GM19023 (cell line): ENCODE data around the gene GRIK3.

Source experiments
- ATAC-seq: cut with Tn5 transposase; IDR thresholded peaks from one replicate; pipeline ENCODE4 v1.9.1; 2021; ENCODE audit warnings: mild to moderate bottlenecking, moderate library complexity; ENCODE audit not compliant: unreplicated experiment

Gene GRIK3

DNA sequence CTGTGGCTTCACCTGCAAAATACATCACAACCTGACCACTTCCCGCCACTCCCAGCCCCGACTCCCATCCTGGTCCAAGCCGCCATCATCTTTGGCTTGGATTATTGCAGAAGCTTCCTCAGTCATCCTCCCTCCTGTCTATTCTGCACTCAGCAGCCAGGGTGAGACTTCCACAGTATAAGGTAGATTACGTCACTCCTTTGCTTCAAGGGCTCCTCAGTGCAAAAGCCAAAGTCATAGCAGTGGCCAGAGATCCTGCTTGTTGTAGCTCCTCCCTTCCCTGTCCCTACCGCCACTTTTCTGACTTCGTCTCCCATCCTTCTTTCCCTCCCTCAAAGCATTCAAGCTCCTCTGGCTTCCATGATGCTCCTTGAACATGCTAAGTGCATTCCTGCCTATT is 152.8 kb downstream of the GRIK3 start:
- no peak for ATAC-seq

GRCh38 chr1:36881068-36881405 is 153.3 kb downstream of the GRIK3 start:
- ATAC-seq: no peak

GRCh38 chr1:36880155-36881067 is 153.9 kb downstream of the GRIK3 start:
- ATAC-seq: no peak

DNA sequence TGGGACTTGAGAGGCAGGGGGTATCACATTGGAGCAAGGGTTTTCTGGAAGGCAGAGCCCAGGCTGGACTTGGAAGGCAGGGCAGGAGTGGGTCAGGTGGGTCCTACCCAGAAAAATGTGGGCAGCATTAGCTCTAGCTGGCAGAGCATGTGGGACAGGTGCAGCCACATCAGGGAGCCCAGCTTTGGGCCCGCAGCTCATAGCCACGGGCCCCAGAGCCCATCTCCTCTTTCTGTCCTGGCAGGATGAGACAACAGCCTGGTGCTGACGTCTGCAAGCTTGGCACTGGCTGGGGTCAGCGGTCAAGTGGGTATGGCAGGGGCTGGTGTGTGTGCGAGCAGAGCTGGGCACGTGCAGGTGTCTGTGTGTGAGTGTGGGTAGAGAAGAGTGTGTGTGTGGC is 154.7 kb downstream of the GRIK3 start:
- no peak for ATAC-seq

- no peak for ATAC-seq
Measured at GRCh38 chr1:36876990-36877389, 157.3 kb downstream of the GRIK3 start.

DNA sequence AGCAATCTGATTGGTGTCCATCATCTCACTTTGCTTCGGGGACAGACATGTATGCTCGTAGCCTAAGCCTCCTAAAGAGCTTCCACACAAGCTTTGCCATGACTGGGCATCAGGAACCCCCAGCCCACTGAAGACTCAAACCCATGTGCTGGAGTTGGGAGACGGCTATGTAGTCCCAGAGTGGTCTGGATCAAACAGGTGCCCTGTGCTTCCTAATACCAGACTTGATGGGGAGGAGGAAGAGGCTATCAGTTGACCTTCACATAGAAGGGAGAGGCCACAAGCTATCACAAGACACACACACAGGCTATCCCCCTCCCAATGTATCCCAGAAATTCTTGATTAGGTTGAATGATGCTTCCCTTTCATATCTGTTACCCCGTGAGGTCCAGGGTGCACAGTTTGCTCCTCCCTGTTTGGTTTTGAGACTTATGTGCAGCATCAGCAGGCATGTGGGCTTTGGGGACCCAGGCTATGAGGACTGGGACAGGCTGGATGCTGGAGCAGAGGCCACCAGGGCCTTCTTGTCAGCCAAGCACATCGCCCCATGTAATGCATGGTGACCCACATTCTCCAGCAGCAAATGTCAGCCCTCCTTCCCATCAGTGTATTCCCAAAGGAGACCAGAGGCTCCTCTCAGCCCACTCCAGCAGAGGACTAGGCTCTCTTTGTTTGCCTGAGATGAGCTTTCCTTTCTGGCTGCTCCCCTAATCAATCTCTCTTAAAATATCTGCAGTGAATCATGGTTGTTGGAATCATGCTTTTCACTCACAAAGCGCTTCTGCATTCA is 159.8 kb downstream of the GRIK3 start:
- ATAC-seq: no peak

DNA sequence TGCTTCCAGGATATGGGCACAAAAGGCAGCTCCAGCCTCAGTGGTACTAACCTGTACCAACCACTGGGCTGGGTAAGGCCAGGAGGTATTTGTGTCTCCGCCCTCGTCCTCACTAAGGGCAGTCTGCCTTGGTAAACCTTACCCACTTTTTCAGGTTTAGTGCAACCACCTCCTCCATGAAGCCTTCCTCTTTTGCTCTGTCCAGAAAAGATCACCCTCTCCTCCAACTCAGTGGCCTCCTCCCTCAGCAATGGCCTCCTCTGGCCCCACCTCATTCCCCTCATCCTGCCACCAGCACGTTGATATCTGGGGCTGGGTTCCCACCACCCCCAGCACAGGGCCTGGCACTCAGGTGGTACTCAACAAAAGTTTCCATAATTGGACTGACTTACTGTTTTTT is 161.5 kb downstream of the GRIK3 start:
- ATAC-seq: no peak

DNA sequence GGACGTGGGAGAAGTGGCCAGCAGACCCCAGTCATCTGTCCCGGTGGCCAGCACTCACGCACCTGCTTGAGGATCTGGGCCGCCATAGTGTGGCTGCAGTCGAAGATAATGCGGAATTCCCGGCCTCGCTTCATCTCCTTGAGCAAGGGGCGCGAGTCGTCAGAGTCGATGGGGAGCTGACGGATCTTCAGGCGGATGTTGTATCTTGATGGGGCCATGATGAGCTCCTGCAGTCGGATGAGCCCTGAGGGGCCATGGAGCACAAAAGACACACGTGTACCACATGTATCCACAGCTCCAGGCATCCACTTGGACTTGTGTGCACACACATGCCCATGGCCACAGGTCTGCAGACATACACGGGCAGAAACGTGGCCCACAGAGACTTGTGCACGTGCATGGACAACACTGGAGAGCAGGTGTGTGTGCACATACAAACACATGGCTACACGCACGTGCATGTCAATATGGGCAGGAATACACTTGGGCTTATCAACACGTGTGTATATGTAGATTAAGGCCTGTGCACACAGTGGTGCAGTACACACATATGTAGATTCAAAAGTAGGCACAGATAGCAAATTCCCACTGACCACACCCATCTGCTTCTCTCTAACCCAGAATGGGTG is 162.1 kb downstream of the GRIK3 start:
- no peak for ATAC-seq

GRCh38 chr1:36871146-36871971 is 163.0 kb downstream of the GRIK3 start:
- no peak for ATAC-seq

- no peak for ATAC-seq
Measured at GRCh38 chr1:36869826-36870225, 164.5 kb downstream of the GRIK3 start.

- ATAC-seq: no peak
Measured at GRCh38 chr1:36869054-36869453, 165.3 kb downstream of the GRIK3 start.

GRCh38 chr1:36867575-36867974 is 166.7 kb downstream of the GRIK3 start:
- ATAC-seq: no peak

DNA sequence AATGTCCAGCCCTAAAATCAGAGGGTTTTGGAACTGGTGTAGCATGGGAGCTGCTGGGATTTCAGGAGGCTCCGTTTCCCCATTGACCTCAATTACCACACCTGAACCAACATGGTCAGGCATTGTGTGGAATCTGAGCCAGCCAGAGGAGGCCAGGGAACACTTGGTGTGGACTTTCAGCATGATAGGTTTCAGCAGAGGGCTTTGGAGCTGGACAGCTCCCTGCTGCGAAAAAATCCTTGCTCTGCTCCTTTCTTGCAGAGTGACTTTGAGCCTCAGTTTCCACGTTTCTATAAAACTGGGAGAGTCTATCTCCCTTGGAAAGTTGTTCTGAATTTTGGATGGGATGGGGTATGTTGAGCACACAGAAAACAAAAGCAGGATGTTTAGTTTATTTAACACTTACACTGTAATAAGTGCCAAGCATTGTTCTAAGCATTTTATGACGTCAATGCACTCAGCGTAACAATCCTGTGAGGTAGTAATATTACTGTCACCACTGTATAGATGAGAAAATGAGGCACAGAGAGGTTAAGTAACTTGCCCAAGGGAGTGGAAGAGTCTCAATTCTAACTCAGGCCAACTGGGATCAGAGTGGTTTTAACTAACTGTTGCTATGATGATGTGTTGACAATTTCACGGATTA is 168.0 kb downstream of the GRIK3 start:
- ATAC-seq: no peak

- ATAC-seq: no peak
Measured at GRCh38 chr1:36865602-36865900, 168.8 kb downstream of the GRIK3 start.

DNA sequence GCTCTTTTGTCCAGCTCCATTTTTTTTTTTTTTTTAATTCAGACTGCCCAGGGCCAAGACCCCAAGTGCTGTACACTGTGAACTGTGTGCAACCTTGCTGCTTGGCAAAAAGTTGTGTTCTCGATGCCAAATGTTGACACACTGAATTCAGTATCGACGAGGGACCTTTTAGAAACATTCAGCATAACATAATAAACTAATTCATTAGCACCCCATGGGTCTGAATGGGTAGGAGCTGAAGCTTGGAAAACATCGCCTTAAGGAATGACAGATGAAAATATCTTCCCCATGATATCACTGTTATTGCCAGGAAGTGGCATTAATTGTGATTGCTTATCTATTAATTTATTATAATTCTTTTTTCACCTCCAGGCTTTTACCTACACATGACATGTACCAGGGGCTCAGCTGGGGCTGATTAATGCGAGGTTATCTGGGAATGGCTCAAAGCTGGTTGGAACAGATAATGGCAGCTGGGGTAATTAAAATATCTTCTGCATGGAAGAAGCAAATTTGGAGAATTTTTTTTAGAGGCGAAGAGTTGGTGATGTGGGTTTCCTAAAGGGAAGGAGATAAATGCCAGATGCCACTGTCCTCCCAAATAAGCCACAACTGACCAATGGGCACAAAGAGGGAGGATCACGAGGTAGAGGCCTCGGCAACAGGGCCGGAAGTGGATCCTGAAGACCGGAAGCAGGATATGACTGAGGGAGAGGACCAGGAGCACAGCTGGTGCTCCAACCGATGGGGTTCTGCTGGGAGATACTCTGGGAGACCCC is 169.3 kb downstream of the GRIK3 start:
- no peak for ATAC-seq

- ATAC-seq: no peak
Measured at GRCh38 chr1:36864182-36864822, 170.0 kb downstream of the GRIK3 start.

GRCh38 chr1:36863500-36863899 is 170.8 kb downstream of the GRIK3 start:
- ATAC-seq: no peak

GRCh38 chr1:36863061-36863460 is 171.3 kb downstream of the GRIK3 start:
- no peak for ATAC-seq

GRCh38 chr1:36861375-36861774 is 172.9 kb downstream of the GRIK3 start:
- ATAC-seq: no peak
